GM12892 (cell line): Measurements from ENCODE around the gene MYPN.

Experiments used
- POLR2A ChIP-seq: IDR thresholded peaks from 2 replicates; pipeline ENCODE4 v1.6.1; 2011; ENCODE audit warnings: low read depth, low read length, control low read depth
- TAF1 ChIP-seq: IDR thresholded peaks from 2 replicates; pipeline ENCODE4 v1.6.1; 2011; ENCODE audit warnings: low read depth, mild to moderate bottlenecking, control low read depth, low read length, borderline replicate concordance

- TF ChIP-seq TAF1 = no peak
- no peak for TF ChIP-seq POLR2A
These were observed 122.5 kb downstream of the MYPN start, which contains the start of gene ATOH7 for GRCh38 chr10:68231817-68232251.
